Transverse colon (tissue), 4 donors: ENCODE data around the gene FIG4. TPM values are rescaled to one million over a fixed set of nuclear protein-coding genes. Genes with fewer than 3 reads are reported as not detected.
"Not testable (repeated sequence)": the region's sequence is repeated elsewhere in the genome, so short reads cannot be mapped to it uniquely, and the experiment has no call there.

ENCODE experiments used
- DNase-seq: peaks from one replicate; pipeline ENCODE4 v3.0.0-alpha.2; 2019
- H3K27ac ChIP-seq, 4 donors: fragments of 200-600 bp; sonication (generic); 2 replicates each; pipeline ENCODE4 v1.5.1; 2016 to 2018; ENCODE audit warnings: inconsistent platforms in 4 of 4
- H3K27me3 ChIP-seq: fragments of 200-600 bp; sonication (generic); 2 replicates; pipeline ENCODE4 v1.5.1; 2017; ENCODE audit warnings: inconsistent platforms
- H3K36me3 ChIP-seq, 4 donors: fragments of 200-600 bp; sonication (generic); 2 replicates each; pipeline ENCODE4 v1.5.1; 2017 to 2019; ENCODE audit warnings: inconsistent platforms in 4 of 4
- H3K4me1 ChIP-seq, 4 donors: fragments of 200-600 bp; sonication (generic); 2 replicates each; pipeline ENCODE4 v1.5.1; 2017 to 2020; ENCODE audit warnings: inconsistent platforms in 4 of 4
- H3K4me3 ChIP-seq, 4 donors: fragments of 200-600 bp; sonication (generic); 1 replicate in 1 of 4; 2 replicates in 3 of 4; pipeline versions ENCODE4 v1.5.1 to v1.6.1; 2017 to 2019; ENCODE audit warnings: inconsistent platforms in 4 of 4
- H3K9me3 ChIP-seq, 2 donors: fragments of 200-600 bp; sonication (generic); 2 replicates each; pipeline ENCODE4 v1.5.1; 2017 to 2019; ENCODE audit warnings: inconsistent platforms in 2 of 2
- CTCF ChIP-seq, 5 experiments: fragments of 200-600 bp in 3 of 5; fragments of 450-650 bp in 2 of 5; sonication (generic) in 3 of 5; IDR thresholded peaks; 1 replicate in 2 of 5; 2 replicates in 3 of 5; pipeline ENCODE4 v1.5.1; 2016 to 2017; ENCODE audit warnings: antibody characterized with exemption in 5 of 5, inconsistent platforms in 3 of 5, mild to moderate bottlenecking in 2 of 5, moderate library complexity in 1 of 5
- EP300 ChIP-seq: sonication (generic); formaldehyde crosslinking; IDR thresholded peaks from one replicate; pipeline ENCODE4 v1.6.1; 2017; ENCODE audit warnings: antibody characterized with exemption, low read depth
- POLR2A ChIP-seq: fragments of 450-650 bp; IDR thresholded peaks from one replicate; pipeline ENCODE4 v1.6.1; 2016; ENCODE audit warnings: antibody characterized with exemption, mild to moderate bottlenecking, moderate library complexity
- POLR2AphosphoS5 ChIP-seq, 3 donors: sonication (generic); formaldehyde crosslinking; IDR thresholded peaks; one replicate each; pipeline ENCODE4 v1.6.1; 2016; ENCODE audit warnings: antibody characterized with exemption in 3 of 3
- WGBS, 2 donors: methylation state at CpG; one replicate each; pipeline ENCODE4 v1.1.5; 2018; ENCODE audit warnings: low coverage in 1 of 2; 5-methylcytosine and 5-hydroxymethylcytosine counted together
- in situ Hi-C, 4 donors: fragments of 200-750 bp; cut with MboI; loops; one replicate each; pipeline versions ENCODE4 v1.15.0 to v1.15.1; 2017; ENCODE audit warnings: low sequenced_read_pairs in 3 of 4, low pct_ligation_motif_present in 1 of 4, low pct_unique_long_range_greater_than_20kb in 1 of 4
- intact Hi-C: fragments of 100-400 bp; cut with DNase I; formaldehyde crosslinking; loops from one replicate; pipeline ENCODE4 v1.15.1; 2023; ENCODE audit warnings: low total_unique reads
- total RNA-seq, 4 donors: library from RNA; depleted of rRNA; stranded (reverse); fragments of >200 nt; gene quantifications; one replicate each; pipeline ENCODE4 v1.1.0, GENCODE V29; 2016

FIG4 gene
- total RNA-seq, 4 donors from 2014 or later: 3.7 to 21.6 (median 15.2) TPM

- Histone ChIP-seq H3K9me3 (no peaks in the 10 kb centered on the region), H3K27me3 (no peaks in the 10 kb centered on the region), H3K4me3 (no peak overlapping the region), H3K27ac (no peak overlapping the region), H3K36me3 (no peaks in the 10 kb centered on the region), H3K4me1 (no peaks in the 10 kb centered on the region)
- intact Hi-C loops: no loop called here
- TF ChIP-seq EP300 (no peak), POLR2AphosphoS5 (IDR thresholded peaks at IDR 0.05) (no peak), CTCF (IDR thresholded peaks at IDR 0.05) (no peak), POLR2A (no peak)
- 7 to 43% methylated on average over 2 to 7 of the region's 7 CpGs for WGBS, 2 donors
- DNase-seq: no peak
- in situ Hi-C loops: no loop called here
Observed at GRCh38 chr6:109867009-109867969, 176.2 kb downstream of the FIG4 start.

GRCh38 chr6:109867970-109868358 is 176.9 kb downstream of the FIG4 start:
- H3K4me3 ChIP-seq: no peak overlapping the region
- H3K4me1 ChIP-seq: no peaks in the 10 kb centered on the region
- no peaks in the 10 kb centered on the region for H3K27me3 ChIP-seq
- in situ Hi-C loops (no loop called here), intact Hi-C loops (no loop called here)
- H3K27ac ChIP-seq: no peak overlapping the region
- no peak for DNase-seq
- no peaks in the 10 kb centered on the region for H3K36me3 ChIP-seq
- WGBS, 2 donors: 6 to 37% methylated on average over 2 of the region's 2 CpGs
- no peak for TF ChIP-seq EP300
- TF ChIP-seq POLR2AphosphoS5 (IDR thresholded peaks at IDR 0.05): no peak
- TF ChIP-seq CTCF (IDR thresholded peaks at IDR 0.05): no peak
- no peak for TF ChIP-seq POLR2A
- no peaks in the 10 kb centered on the region for H3K9me3 ChIP-seq

- in situ Hi-C loops: not testable (repeated sequence)
Observed at GRCh38 chr6:109869398-109870088, 178.4 kb downstream of the FIG4 start.

GRCh38 chr6:109870089-109870410 is 179.0 kb downstream of the FIG4 start:
- in situ Hi-C loops: no loop called here
- no peak overlapping the region for H3K27ac ChIP-seq
- no peak for TF ChIP-seq EP300
- TF ChIP-seq CTCF (IDR thresholded peaks at IDR 0.05): no peak
- TF ChIP-seq POLR2A: no peak
- no peak for TF ChIP-seq POLR2AphosphoS5 (IDR thresholded peaks at IDR 0.05)
- H3K4me1 ChIP-seq: no peaks in the 10 kb centered on the region
- DNase-seq: no peak
- no peaks in the 10 kb centered on the region for H3K27me3 ChIP-seq
- intact Hi-C loops: no loop called here
- no peaks in the 10 kb centered on the region for H3K9me3 ChIP-seq
- no peaks in the 10 kb centered on the region for H3K36me3 ChIP-seq
- no peak overlapping the region for H3K4me3 ChIP-seq
- 63 to 71% methylated on average over 4 to 5 of the region's 5 CpGs for WGBS, 2 donors

More at GRCh38 chr6:109869398-109870088, 178.4 kb downstream of the FIG4 start:
- H3K27me3 ChIP-seq, DNase-seq, H3K4me3 ChIP-seq, intact Hi-C loops, H3K9me3 ChIP-seq, H3K36me3 ChIP-seq, H3K27ac ChIP-seq, H3K4me1 ChIP-seq: not testable (repeated sequence)
- WGBS, 2 donors: 68 to 86% methylated on average over 1 to 5 of the region's 5 CpGs
